PC-3 (cell line): Measurements from ENCODE around the gene HSF4.

Source experiments
- EZH2phosphoT487 ChIP-seq: fragments of 300-600 bp; sonication (generic); IDR thresholded peaks from 2 replicates; pipeline ENCODE4 v1.6.1; 2018; ENCODE audit warnings: mild to moderate bottlenecking, antibody characterized with exemption, low read length, borderline replicate concordance
- TF ChIP-seq, protein P1 (sequence below): fragments of 300-600 bp; sonication (generic); conservative IDR thresholded peaks from 2 replicates; pipeline ENCODE4 v1.5.1; 2017; ENCODE audit warnings: antibody characterized with exemption, low read depth, mild to moderate bottlenecking, low read length

DNA sequence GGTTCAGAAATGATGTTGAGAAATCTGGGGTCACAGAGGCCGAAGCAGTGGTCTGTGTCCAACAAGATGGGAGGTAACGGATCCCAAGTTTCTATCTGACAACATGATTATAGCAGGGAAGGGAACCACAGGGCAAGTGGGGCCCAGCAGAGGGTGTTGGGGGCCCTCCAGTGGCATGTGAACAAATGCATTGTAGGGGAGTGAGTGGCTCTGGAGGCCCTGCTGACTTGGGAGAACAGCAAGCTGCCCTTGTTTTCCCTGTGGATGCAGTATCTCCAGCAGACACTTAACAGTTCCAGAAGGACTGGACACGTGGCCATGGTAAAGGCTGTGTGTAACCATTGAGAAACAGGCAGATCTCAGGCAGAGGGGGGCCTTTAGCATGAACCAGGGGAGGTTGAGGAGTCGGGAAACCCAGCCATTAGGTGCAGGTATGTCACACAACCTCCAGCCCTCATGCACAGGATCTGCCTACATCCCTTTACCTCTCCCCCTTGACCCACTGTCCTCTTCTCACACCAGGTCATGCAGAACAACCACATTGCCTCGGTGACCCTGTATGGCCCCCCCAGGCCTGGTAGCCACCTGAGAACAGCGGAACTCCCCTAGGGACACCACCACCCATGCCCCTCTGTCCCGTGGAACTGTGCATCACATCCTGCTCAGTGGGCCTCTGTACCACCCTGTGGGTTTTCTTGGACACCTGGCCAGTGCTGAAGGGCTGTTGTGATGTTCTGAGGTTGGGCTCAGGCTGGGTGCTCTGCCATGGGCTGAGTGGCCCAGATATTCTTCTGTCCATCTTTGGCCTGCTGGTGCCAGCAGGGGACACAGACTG lies 17.8 kb upstream of the HSF4 start:
- no peak for TF ChIP-seq EZH2phosphoT487
- TF ChIP-seq, protein P1, sequence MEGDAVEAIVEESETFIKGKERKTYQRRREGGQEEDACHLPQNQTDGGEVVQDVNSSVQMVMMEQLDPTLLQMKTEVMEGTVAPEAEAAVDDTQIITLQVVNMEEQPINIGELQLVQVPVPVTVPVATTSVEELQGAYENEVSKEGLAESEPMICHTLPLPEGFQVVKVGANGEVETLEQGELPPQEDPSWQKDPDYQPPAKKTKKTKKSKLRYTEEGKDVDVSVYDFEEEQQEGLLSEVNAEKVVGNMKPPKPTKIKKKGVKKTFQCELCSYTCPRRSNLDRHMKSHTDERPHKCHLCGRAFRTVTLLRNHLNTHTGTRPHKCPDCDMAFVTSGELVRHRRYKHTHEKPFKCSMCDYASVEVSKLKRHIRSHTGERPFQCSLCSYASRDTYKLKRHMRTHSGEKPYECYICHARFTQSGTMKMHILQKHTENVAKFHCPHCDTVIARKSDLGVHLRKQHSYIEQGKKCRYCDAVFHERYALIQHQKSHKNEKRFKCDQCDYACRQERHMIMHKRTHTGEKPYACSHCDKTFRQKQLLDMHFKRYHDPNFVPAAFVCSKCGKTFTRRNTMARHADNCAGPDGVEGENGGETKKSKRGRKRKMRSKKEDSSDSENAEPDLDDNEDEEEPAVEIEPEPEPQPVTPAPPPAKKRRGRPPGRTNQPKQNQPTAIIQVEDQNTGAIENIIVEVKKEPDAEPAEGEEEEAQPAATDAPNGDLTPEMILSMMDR, result no peak
